ENCODE measurements around the gene DHRS1.

Gene DHRS1

GRCh38 chr14:24315807-24316596 lies 16.4 kb upstream of the DHRS1 start:
- DNase-seq (ENCODE audit: low spot score), result no peak
- H3K27ac ChIP-seq, result peak overlapping the region; percentile 98
- TF ChIP-seq CTCF (conservative IDR thresholded peaks at IDR 0.05; ENCODE audit: low read depth), result no peak
- CTCF ChIA-PET, result interaction anchor here (0.9 kb wide), 1 partner anchor 11 kb away, joined by 4 read pairs; no protein-coding TSS in a partner anchor
- POLR2A ChIA-PET (ENCODE audit: low non-redundant PET), result no interaction called here

GRCh38 chr14:24315243-24315806 lies 15.7 kb upstream of the DHRS1 start:
- DNase-seq (ENCODE audit: low spot score), result no peak
- peak overlapping the region; percentile 98 for H3K27ac ChIP-seq
- no peak for TF ChIP-seq CTCF (conservative IDR thresholded peaks at IDR 0.05; ENCODE audit: low read depth)
- CTCF ChIA-PET, result no interaction called here
- POLR2A ChIA-PET (ENCODE audit: low non-redundant PET), result no interaction called here

GRCh38 chr14:24314377-24315193 lies 15.0 kb upstream of the DHRS1 start:
- ChIA-PET POLR2A (ENCODE audit: low non-redundant PET) (no interaction called here), CTCF (interaction anchor here (0.6 to 1.2 kb wide), 2 partner anchors 23 to 67 kb away, joined by 3 read pairs; no protein-coding TSS in a partner anchor)
- no peak for DNase-seq (ENCODE audit: low spot score)
- peak overlapping the region; percentile 98 for H3K27ac ChIP-seq
- TF ChIP-seq CTCF (conservative IDR thresholded peaks at IDR 0.05; ENCODE audit: low read depth), result no peak

GRCh38 chr14:24313913-24314312 lies 14.3 kb upstream of the DHRS1 start:
- POLR2A ChIA-PET (ENCODE audit: low non-redundant PET), result no interaction called here
- H3K27ac ChIP-seq, result peak overlapping the region; percentile 98
- no peak for TF ChIP-seq CTCF (conservative IDR thresholded peaks at IDR 0.05; ENCODE audit: low read depth)
- CTCF ChIA-PET, result interaction anchor here (1.2 kb wide), 1 partner anchor 23 kb away, joined by 3 read pairs; no protein-coding TSS in a partner anchor
- DNase-seq (ENCODE audit: low spot score), result no peak

- POLR2A ChIA-PET (ENCODE audit: low non-redundant PET), result no interaction called here
- DNase-seq (ENCODE audit: low spot score), result no peak
- TF ChIP-seq CTCF (conservative IDR thresholded peaks at IDR 0.05; ENCODE audit: low read depth), result no peak
- H3K27ac ChIP-seq, result peak overlapping the region; percentile 98
- CTCF ChIA-PET, result interaction anchor here (1.2 to 1.7 kb wide), 2 partner anchors 24 to 123 kb away, joined by 3 to 4 read pairs; no protein-coding TSS in a partner anchor
Observed at GRCh38 chr14:24312736-24313507, 13.3 kb upstream of the DHRS1 start.

Measured in RWPE1 (cell line).